ENCODE results near the gene PIEZO2.

Gene PIEZO2

DNA sequence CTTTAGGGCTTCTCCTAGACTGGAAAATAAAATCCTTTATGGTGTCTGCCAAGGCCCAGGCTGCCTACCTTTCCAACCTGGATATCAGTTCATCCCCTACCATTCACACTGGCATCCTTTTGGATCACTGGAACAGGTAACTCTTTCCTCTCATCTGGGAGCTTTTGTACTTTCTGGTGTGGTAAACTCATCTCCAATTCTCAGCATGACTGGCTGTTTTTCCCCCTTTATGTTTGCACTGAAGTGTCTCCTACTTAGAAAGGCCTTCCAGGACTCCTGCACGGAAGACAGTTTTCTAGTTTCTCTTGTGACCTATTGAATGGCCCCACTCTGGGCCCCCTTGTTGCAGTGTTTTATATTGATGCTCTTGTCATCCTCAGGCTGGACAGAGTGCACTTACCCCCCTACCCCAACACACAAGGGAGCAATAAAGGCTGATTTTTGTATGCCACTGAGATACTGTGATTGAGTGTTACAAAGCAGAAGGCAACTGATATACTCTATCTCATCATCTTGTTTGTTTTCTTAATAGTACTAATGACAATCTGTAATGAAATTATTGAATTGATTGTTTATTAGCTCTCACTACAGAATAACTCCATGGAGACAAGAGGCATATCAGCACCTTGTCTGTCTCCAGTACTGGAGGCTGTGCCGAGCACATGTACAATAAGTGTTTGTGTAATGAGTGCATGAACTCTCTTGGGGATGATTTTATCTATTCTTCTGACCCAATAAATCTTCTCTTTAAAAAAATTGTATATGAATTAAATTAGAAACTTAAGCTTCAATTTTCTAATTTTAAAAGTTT lies 129.9 kb downstream of the PIEZO2 start:
- DNase-seq (ENCODE audit: insufficient read length, low spot score) (no peak), FAIRE-seq (no peak)
- TF ChIP-seq, protein P1, sequence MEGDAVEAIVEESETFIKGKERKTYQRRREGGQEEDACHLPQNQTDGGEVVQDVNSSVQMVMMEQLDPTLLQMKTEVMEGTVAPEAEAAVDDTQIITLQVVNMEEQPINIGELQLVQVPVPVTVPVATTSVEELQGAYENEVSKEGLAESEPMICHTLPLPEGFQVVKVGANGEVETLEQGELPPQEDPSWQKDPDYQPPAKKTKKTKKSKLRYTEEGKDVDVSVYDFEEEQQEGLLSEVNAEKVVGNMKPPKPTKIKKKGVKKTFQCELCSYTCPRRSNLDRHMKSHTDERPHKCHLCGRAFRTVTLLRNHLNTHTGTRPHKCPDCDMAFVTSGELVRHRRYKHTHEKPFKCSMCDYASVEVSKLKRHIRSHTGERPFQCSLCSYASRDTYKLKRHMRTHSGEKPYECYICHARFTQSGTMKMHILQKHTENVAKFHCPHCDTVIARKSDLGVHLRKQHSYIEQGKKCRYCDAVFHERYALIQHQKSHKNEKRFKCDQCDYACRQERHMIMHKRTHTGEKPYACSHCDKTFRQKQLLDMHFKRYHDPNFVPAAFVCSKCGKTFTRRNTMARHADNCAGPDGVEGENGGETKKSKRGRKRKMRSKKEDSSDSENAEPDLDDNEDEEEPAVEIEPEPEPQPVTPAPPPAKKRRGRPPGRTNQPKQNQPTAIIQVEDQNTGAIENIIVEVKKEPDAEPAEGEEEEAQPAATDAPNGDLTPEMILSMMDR (IDR thresholded peaks at IDR 0.05; ENCODE audit: insufficient read depth, missing control alignments): no peak

DNA sequence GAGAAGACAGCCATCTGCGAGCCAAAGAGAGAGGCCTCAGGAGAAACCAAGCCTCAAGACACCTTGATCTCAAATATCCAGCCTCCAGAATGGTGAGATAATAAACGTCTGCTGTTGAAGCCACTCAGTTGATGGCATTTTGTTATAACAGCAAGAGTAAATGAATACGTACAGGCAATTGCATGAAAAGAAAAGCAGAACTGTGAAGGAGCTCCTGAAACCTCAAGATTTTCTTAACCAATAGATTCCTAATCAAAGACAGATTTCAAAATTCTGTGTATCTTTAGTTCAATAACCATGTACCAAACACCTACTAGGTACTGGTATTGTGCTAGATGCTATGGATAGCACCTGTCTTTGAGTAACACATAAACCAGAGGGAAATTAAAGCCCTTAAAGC lies 139.5 kb downstream of the PIEZO2 start:
- no peak for FAIRE-seq
- TF ChIP-seq, protein P1 (IDR thresholded peaks at IDR 0.05; ENCODE audit: insufficient read depth, missing control alignments): no peak
- no peak for DNase-seq (ENCODE audit: insufficient read length, low spot score)

DNA sequence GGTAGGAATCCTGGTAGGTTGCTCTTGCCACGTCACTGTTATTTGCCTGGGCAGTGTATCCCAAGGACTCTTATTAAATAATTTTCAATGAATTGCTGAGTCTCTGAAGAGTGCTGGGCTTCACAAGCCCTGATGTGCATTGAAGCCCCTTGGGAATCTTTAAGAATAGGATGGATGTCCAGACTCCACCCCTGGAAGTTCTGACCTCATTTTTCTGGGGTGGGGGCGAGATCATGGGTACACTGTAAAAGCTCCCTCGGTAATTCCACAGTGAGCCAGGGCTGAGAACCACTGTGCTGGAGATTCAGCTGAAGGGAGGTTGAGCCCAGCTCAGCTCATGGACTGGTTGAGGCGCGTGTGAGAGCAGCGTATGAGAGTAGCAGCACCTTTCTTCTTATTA lies 140.2 kb downstream of the PIEZO2 start:
- TF ChIP-seq, protein P1 (IDR thresholded peaks at IDR 0.05; ENCODE audit: insufficient read depth, missing control alignments): no peak
- no peak for FAIRE-seq
- no peak for DNase-seq (ENCODE audit: insufficient read length, low spot score)

DNA sequence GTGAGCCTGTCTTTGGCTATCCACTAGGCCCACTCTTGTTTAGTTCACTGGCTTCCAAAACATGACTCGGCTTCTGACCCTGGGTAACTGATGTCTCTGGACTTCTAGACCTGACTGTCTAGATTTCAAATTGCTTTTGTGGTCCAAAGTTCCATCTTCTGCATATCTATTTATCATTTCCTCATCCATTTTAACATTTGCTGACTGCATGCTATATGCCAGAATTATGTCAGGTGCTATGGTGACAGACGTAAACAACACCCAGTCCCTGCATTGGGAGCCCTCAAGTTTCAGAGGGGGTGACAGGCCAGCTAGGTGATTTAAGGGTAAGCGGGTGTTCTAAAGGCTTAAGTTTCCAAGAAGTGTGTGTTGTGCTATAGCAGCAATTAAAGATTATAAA lies 140.9 kb downstream of the PIEZO2 start:
- TF ChIP-seq, protein P1 (IDR thresholded peaks at IDR 0.05; ENCODE audit: insufficient read depth, missing control alignments): no peak
- no peak for FAIRE-seq
- no peak for DNase-seq (ENCODE audit: insufficient read length, low spot score)

DNA sequence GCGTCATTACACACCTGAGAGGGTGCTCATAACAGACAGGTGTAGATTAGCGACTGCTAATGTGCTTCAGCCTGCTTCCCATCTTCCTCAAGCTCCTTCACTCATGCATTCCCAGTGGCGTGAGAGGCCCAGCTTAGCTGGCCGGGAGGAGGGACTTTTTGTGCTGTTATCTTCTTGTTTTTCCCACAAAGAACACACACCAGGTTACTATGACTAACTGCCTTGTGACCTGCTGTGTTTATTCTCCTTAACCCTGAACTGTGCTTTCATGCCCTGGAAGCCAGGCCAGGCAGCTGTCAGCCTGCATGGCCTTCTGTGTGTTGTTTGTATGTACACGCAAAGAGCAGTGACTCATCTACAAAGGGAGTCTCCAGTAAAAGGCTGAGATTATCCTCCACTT lies 143.8 kb downstream of the PIEZO2 start:
- FAIRE-seq (no peak), DNase-seq (ENCODE audit: insufficient read length, low spot score) (no peak)
- TF ChIP-seq, protein P1 (IDR thresholded peaks at IDR 0.05; ENCODE audit: insufficient read depth, missing control alignments): no peak

DNA sequence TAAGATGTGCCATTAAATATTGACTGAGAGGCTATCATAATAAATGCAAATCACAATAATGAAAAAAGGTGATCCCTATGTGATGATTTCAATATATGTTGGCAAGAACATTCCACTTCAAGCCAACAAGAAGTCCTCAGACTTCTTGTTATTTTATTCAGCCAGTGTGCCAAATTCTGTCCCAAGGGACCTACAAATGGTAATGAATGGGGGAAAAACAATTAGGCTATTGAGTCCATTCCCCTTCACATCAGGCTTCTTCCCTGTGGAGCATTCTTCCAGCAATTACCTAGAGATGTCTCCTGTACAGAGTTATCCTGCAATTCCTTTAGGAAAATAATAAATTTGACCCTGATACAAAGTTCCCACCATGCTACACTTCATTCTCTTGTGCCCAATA lies 144.4 kb downstream of the PIEZO2 start:
- DNase-seq (ENCODE audit: insufficient read length, low spot score) (no peak), FAIRE-seq (no peak)
- TF ChIP-seq, protein P1 (IDR thresholded peaks at IDR 0.05; ENCODE audit: insufficient read depth, missing control alignments): no peak

DNA sequence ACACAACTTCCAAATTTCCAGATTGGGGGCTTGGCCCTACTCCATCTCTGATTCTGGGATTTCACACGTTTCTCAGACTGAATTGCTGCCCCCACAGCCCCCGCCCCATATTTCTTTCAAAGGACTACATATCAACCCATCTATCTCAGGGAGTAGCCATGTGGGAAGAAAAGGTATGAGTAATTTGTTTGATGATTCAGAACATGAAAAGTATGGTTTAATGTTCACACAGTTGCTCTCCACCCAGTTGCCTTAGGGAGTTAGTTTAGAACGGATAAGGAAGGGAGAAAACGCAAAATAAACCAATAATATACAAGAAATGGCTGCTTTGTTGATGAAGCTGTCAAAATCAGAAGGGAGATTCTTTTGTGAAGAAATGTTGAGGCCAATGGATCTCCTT lies 145.1 kb downstream of the PIEZO2 start:
- FAIRE-seq (no peak), DNase-seq (ENCODE audit: insufficient read length, low spot score) (no peak)
- TF ChIP-seq, protein P1 (IDR thresholded peaks at IDR 0.05; ENCODE audit: insufficient read depth, missing control alignments): no peak

Data from D721Med (cell line).